Measurements from ENCODE around the gene IL1RAPL2.

Gene IL1RAPL2

GRCh38 chrX:105219454-105220401 lies 653.7 kb downstream of the IL1RAPL2 start:
- Histone ChIP-seq H3K27ac (ENCODE audit: extremely low read depth, low read depth, low read length) (no peak overlapping the region), H3K9me3 (ENCODE audit: control insufficient read depth, insufficient read depth, low read depth, low read length) (no peaks in the 10 kb centered on the region), H3K4me1 (ENCODE audit: control insufficient read depth, insufficient read depth, low read length) (no peaks in the 10 kb centered on the region), H3K36me3 (ENCODE audit: control insufficient read depth in 2 of 2, insufficient read depth in 1 of 2, low read length in 2 of 2) (no peaks in the 10 kb centered on the region), H3K4me3 (ENCODE audit: low read depth, low read length) (no peak overlapping the region)
- TF ChIP-seq, protein P1, sequence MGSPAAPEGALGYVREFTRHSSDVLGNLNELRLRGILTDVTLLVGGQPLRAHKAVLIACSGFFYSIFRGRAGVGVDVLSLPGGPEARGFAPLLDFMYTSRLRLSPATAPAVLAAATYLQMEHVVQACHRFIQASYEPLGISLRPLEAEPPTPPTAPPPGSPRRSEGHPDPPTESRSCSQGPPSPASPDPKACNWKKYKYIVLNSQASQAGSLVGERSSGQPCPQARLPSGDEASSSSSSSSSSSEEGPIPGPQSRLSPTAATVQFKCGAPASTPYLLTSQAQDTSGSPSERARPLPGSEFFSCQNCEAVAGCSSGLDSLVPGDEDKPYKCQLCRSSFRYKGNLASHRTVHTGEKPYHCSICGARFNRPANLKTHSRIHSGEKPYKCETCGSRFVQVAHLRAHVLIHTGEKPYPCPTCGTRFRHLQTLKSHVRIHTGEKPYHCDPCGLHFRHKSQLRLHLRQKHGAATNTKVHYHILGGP (tag by site-specific recombination; IDR thresholded peaks at IDR 0.05), result no peak
- ChIA-PET POLR2A (no interaction called here), CTCF (no interaction called here)

DNA sequence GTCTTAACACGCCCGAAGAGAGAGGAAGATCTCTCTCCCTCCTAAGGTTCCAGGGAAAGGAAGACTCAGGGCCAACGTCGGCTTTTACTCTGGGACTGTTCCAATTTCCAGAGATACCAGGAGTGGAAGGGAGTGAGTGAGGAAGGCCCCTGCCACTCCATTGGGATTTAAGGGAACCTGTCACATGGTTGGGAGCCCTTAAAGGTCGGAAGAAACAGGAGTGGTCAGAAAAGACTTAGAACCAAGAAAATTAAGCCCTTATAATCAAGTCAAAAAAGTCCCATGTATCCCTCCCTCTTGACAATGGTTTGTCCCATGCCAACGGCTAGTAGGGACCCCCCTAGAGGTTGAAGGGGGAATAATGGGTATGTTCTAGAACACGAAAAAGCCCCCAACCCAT lies 654.6 kb downstream of the IL1RAPL2 start, which contains the start of gene TEX13A:
Gene TEX13A, minus strand, starts transcription at position 59 of the 400 bp plus-strand sequence. CDS start 297 bp downstream, outside the sequence.
- no peaks in the 10 kb centered on the region for H3K4me1 ChIP-seq (ENCODE audit: control insufficient read depth, insufficient read depth, low read length)
- CTCF ChIA-PET, result interaction anchor here (1.1 kb wide), 1 partner anchor 18 kb away, joined by 3 read pairs; no protein-coding TSS in a partner anchor
- H3K4me3 ChIP-seq (ENCODE audit: low read depth, low read length), result no peak within 1 kb of the TSS
- POLR2A ChIA-PET, result no interaction called here
- no peak within 1 kb of the TSS for H3K27ac ChIP-seq (ENCODE audit: extremely low read depth, low read depth, low read length)
- no peaks in the 10 kb centered on the region for H3K9me3 ChIP-seq (ENCODE audit: control insufficient read depth, insufficient read depth, low read depth, low read length)
- H3K36me3 ChIP-seq (ENCODE audit: control insufficient read depth in 2 of 2, insufficient read depth in 1 of 2, low read length in 2 of 2), result no peaks in the 10 kb centered on the region
- no peak for TF ChIP-seq ZNF311 (tag by site-specific recombination; IDR thresholded peaks at IDR 0.05; ENCODE audit: borderline replicate concordance)
- TF ChIP-seq ZNF776 (tag by site-specific recombination; IDR thresholded peaks at IDR 0.05; ENCODE audit: borderline replicate concordance), result no peak
- no peak for TF ChIP-seq KLF16 (tag by site-specific recombination; IDR thresholded peaks at IDR 0.05)
- TF ChIP-seq ZNF629 (tag by site-specific recombination; IDR thresholded peaks at IDR 0.05), result no peak
- no peak for TF ChIP-seq ZNF792 (tag by site-specific recombination; IDR thresholded peaks at IDR 0.05)
- no peak for TF ChIP-seq ZNF23 (tag by site-specific recombination; IDR thresholded peaks at IDR 0.05; ENCODE audit: borderline replicate concordance)
- no peak for TF ChIP-seq ZFP3 (tag by site-specific recombination; IDR thresholded peaks at IDR 0.05; ENCODE audit: low read depth)
- TF ChIP-seq, protein P2, sequence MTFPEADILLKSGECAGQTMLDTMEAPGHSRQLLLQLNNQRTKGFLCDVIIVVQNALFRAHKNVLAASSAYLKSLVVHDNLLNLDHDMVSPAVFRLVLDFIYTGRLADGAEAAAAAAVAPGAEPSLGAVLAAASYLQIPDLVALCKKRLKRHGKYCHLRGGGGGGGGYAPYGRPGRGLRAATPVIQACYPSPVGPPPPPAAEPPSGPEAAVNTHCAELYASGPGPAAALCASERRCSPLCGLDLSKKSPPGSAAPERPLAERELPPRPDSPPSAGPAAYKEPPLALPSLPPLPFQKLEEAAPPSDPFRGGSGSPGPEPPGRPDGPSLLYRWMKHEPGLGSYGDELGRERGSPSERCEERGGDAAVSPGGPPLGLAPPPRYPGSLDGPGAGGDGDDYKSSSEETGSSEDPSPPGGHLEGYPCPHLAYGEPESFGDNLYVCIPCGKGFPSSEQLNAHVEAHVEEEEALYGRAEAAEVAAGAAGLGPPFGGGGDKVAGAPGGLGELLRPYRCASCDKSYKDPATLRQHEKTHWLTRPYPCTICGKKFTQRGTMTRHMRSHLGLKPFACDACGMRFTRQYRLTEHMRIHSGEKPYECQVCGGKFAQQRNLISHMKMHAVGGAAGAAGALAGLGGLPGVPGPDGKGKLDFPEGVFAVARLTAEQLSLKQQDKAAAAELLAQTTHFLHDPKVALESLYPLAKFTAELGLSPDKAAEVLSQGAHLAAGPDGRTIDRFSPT (tag by site-specific recombination; IDR thresholded peaks at IDR 0.05), result no peak
- TF ChIP-seq ZBTB8A (tag by site-specific recombination; IDR thresholded peaks at IDR 0.05), result no peak
- TF ChIP-seq ZNF473 (tag by site-specific recombination; IDR thresholded peaks at IDR 0.05), result no peak
- TF ChIP-seq ZNF548 (tag by site-specific recombination; IDR thresholded peaks at IDR 0.05), result no peak
- no peak for TF ChIP-seq ZNF140 (tag by site-specific recombination; IDR thresholded peaks at IDR 0.05)
- TF ChIP-seq ZNF677 (tag by site-specific recombination; IDR thresholded peaks at IDR 0.05), result no peak
- no peak for TF ChIP-seq SP2 (tag by site-specific recombination; IDR thresholded peaks at IDR 0.05)
- no peak for TF ChIP-seq WT1 (tag by site-specific recombination; IDR thresholded peaks at IDR 0.05)
- TF ChIP-seq, protein P3, sequence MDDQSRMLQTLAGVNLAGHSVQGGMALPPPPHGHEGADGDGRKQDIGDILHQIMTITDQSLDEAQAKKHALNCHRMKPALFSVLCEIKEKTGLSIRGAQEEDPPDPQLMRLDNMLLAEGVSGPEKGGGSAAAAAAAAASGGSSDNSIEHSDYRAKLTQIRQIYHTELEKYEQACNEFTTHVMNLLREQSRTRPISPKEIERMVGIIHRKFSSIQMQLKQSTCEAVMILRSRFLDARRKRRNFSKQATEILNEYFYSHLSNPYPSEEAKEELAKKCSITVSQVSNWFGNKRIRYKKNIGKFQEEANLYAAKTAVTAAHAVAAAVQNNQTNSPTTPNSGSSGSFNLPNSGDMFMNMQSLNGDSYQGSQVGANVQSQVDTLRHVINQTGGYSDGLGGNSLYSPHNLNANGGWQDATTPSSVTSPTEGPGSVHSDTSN (CRISPR knock-in tag; IDR thresholded peaks at IDR 0.05), result no peak
- TF ChIP-seq, protein P4, sequence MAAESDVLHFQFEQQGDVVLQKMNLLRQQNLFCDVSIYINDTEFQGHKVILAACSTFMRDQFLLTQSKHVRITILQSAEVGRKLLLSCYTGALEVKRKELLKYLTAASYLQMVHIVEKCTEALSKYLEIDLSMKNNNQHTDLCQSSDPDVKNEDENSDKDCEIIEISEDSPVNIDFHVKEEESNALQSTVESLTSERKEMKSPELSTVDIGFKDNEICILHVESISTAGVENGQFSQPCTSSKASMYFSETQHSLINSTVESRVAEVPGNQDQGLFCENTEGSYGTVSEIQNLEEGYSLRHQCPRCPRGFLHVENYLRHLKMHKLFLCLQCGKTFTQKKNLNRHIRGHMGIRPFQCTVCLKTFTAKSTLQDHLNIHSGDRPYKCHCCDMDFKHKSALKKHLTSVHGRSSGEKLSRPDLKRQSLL (tag by site-specific recombination; IDR thresholded peaks at IDR 0.05), result no peak

Data from HEK293 (cell line).